ENCODE measurements around the gene EGFR.

- TF ChIP-seq, protein P1, sequence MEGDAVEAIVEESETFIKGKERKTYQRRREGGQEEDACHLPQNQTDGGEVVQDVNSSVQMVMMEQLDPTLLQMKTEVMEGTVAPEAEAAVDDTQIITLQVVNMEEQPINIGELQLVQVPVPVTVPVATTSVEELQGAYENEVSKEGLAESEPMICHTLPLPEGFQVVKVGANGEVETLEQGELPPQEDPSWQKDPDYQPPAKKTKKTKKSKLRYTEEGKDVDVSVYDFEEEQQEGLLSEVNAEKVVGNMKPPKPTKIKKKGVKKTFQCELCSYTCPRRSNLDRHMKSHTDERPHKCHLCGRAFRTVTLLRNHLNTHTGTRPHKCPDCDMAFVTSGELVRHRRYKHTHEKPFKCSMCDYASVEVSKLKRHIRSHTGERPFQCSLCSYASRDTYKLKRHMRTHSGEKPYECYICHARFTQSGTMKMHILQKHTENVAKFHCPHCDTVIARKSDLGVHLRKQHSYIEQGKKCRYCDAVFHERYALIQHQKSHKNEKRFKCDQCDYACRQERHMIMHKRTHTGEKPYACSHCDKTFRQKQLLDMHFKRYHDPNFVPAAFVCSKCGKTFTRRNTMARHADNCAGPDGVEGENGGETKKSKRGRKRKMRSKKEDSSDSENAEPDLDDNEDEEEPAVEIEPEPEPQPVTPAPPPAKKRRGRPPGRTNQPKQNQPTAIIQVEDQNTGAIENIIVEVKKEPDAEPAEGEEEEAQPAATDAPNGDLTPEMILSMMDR (conservative IDR thresholded peaks at IDR 0.05; ENCODE audit: low read length), result no peak
- TF ChIP-seq EZH2phosphoT487 (IDR thresholded peaks at IDR 0.05; ENCODE audit: borderline replicate concordance), result no peak
These were observed 220.6 kb downstream of the EGFR start for GRCh38 chr7:55239406-55239805.

All from Loucy (cell line).